ENCODE measurements around the gene ZNF423.

ZNF423 gene

DNA sequence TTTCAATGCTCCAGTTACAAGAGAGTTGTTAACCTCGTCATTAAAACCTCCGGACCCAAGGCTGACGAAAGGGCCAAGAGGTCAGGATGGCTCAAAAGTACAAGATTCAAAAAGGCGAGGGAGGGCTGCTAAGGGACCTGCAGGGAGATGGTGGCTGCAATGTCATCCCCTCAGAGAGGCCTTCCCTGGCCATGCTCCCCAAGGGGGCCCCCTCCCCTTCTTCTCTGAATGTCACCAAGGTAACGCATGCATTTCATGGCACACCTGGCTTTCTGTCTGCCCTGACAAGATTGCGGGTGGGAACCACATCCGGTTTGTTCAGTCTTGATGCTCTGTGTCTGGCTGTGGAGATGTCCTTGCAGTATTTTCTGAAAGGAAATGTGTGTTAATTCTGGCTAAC, 392.4 kb downstream of the ZNF423 start:
- DNase-seq: peak; percentile 39 to 46

DNA sequence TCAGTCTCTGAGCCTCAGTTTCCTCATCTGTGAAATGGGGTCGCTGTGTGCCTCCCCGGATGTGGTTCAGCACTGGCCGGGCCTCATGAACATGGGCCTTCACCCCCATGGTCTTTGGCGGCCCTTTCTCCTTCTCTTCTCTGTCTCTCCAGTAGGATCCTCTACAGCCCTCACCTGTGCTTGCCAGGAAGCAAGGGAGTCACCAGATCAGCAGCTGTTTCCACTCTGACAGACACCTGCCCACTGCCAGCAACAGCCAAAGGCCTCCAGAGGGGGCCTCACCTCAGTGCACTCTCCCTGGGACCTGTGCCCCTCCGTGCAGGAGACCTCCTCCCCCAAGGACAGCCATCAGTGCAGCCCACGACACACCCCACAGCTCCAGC, 392.9 kb downstream of the ZNF423 start:
- no peak for DNase-seq

DNA sequence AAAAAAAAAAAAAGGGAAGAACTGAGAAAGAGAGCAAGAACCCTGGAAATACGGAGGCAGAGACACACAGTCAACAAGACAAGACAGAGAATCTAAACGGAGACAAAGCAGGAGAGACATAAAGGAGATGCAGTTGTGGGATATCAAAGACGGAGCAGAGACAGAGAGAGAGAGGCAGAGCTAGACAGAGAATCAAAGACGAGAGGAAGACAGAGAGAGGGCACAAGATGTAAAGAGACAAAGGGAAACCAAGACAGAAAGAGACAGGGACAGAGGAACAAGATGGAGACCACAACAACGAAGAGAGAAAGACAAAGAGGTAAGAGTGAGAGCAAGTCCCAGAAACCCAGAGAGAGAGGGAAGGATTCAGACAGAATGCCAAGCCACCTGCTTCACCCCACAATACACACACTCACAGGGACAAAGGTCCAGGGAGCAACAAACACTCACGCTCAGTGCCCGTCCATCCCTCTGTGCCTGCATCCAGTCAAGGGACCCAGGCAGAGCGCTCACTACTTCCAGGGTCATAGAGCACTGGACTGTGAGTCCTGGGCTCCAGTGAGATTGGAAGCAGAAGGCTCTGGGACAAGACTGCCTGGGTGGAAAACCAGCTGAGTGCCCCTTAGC, 393.4 kb downstream of the ZNF423 start:
- no peak for DNase-seq

DNA sequence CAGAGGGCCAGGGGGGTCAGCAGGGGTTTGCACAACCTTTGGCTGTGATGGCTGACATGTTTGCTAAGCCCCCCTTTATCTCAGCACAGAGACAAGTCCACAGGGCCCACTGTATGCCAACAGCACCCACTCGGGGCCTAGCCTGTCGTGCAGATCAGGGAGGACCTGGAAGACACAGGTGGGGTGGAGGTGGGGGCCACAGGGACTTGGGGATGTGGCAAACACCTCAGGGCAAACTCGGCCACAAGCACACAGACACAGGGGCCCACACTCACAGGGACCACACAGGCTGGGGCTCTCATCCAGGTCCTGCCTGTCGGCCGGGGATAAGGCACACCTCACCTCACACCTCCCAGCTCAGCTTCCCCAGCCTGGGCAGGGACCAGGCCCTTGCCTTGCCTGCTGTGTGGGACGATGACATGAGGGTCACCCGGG, 394.4 kb downstream of the ZNF423 start:
- DNase-seq: no peak

DNA sequence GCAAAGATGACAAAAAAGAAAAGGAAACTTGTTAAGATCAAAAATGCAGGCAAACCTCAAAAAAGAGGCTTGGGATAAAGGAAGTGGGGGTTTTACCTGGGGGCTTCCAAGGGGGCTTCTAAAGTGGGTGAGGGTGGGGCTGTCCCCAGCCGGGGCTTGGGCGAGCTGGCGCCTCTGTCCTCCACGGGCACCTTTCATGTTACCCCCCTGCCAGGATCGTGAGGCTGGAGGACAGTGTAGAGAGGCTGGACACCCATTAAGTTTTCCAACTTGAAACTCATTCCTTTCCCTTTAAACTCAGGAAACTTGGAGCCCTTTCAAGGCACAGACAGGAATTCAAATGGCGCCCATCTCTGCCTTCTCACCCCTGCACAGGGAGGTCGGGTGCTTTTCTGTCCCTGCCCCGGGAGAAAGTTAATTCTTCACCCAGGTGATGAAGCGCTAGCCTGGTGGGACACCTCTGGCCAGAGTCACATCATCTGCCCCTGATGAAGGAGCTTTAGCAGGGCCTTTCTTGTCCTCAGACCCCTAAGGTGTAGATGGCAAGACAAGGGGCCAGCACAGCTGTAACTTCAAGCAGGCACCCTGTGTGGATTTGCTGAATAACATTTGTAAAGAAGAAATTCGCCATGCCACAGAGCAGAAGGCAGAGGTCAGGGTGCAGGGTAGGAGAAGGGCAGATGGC, 395.0 kb downstream of the ZNF423 start:
- no peak for DNase-seq

DNA sequence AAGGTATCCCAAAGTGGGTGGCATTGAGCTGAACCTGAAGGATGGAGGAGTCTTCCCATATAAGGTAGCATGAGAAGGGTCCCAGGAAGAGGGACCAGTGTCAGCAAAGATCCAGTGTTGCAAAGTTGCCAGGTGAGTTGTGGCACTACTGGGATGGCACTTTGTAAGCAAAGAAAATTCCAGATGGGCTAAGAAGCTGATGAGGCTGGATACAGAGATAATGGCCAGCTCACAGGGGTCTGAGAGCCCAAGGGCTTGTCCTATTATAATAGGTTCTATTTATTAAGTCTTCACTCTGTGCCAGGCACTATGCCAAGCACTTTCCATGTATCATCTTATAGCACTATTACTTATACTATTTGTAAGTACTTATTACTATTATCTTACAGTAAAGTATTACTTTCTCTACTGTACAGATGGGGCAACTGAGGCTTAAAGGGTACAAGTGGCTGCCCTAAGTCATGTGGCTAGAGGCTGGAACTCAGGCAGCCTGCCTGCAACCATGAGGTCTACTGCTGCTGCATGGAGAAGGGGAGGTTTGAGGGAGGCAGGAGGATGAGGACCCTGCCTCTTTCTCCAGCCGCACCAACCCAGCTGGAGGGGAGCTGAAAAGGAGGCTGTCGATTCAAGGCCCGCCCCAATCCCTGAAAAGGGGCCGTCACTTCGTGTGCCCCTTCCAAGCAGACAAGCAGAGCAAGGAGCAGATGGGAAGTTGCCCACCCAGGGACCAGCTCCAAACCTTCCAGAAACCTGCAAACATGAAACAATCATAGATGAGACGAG, 395.8 kb downstream of the ZNF423 start:
- no peak for DNase-seq

DNA sequence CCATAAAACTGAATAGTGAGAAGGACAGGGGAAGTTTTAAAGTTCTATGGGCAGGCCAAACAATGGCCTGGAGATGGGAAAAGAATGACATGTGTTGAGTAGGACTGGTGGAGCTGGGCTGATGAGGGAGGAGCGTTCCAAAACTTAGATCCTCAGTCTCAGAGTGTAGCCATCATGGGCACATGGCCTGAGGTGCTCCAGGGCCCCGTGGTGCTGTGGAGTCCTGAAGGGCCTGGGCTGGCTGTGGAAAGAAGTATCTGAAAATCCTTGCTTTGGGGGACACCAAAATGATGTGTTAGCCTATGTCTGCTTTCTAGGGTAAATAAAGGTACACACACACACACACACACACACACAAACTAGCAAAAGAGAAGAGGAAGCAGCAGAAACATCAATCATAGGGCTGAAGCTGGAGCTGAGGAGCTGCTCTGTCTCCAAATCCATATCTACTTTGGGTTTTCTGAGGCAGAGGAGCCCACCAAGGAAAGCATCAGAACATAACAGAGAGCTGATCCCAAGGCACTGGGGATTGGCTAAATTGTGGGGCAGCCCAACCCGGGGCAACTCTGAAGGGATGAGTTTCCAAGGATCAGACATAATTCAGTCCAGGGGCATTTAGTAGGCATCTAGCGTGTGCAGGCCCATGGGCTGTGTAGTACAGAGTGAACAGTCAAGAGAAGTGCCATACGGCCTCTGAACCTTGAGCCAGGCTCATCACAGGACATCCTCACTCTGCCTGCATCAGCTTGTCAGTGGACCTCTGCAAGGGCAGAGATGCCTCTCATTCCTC, 397.1 kb downstream of the ZNF423 start:
- DNase-seq: no peak

DNA sequence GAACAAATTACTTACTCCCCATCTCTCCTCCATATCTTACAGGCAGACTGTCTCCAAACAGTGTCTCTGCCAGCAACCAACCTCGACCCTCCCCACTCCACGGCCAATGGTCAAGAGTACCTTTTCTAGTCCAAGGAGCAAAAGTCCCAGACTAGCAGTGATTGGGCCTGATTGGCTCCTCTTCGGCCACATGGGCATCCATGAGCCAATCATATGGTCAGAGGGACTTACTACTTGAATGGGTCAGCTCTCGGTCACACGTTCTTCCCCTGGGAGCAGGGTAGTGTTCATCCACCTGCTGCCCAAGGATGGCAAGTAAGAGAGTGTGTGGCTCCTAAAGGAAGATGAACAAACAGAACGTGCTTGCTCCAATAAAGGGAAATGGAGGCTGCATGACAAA, 397.7 kb downstream of the ZNF423 start:
- no peak for DNase-seq

DNA sequence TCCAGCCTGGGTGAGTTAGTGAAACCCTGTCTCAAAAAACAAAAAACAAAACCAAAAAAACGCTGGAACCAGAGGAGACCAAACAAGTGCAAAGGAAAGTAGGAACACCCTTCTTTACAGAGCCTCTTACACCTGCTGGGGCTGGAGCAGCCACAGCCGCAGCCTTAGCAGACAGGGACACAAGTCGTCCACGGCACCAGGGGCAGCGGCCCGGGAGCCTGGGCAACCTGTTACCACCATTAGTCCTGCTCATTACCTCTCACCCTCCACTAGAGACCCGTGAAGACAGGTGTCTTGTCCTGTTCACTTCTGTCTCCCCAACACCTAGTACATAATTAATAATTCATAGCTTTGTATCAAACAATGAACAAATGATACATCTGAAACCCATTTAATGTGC, 398.7 kb downstream of the ZNF423 start:
- no peak for DNase-seq

DNA sequence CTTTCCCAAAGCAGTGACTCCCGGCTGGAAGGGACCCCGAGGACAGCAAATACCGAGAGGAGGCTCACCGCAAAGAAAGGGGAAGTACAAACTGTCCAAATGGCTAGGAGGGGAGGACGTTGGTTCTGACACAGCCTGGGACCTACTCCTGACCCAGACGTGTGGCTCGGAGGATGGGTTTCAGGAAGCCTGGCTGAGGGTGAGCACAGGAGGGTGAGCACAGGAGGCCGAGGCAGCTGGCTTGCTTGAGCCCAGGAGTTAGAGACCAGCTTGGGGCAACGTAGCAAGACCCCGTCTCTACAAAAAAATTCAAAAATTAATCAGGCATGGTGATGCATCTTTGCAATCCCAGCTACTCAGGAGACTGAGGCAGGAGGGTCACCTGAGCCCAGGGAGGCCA, 399.1 kb downstream of the ZNF423 start:
- no peak for DNase-seq

DNA sequence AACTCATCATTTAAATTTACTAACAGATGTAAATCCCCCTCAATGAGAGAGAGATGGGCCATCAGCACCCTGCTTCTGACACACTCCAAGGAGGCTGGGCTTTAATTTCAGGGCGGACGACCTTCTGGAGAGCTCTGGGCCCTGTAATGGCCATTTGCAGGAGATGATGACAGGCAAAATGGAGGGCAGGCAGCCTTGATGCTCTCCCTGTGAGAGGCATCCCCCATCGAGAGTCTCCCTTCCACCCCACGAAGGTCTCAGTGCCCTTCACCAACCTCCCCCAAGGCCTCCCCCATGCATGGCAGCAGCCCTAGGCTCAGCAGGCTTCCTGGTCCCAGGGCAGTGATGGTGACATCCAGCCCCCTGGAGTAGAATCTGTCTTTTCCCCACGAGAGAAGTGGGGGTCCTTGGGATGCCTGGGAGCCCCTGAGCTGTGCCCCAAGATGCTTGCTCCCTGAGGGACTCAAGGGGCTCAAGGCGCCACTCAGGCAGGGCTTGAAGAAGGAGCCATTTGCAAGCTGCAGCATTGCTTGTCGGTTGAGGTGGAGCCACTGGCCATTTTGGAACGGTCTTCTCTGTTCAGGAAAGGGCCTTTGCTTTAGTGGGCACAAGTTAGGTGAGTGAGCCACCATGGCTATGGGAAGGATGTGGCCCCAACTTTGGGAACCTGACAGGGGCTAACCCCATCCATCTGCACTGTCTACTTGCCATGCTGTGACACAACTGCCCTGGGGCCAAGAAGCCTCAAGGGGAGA, 399.7 kb downstream of the ZNF423 start:
- DNase-seq: no peak

DNA sequence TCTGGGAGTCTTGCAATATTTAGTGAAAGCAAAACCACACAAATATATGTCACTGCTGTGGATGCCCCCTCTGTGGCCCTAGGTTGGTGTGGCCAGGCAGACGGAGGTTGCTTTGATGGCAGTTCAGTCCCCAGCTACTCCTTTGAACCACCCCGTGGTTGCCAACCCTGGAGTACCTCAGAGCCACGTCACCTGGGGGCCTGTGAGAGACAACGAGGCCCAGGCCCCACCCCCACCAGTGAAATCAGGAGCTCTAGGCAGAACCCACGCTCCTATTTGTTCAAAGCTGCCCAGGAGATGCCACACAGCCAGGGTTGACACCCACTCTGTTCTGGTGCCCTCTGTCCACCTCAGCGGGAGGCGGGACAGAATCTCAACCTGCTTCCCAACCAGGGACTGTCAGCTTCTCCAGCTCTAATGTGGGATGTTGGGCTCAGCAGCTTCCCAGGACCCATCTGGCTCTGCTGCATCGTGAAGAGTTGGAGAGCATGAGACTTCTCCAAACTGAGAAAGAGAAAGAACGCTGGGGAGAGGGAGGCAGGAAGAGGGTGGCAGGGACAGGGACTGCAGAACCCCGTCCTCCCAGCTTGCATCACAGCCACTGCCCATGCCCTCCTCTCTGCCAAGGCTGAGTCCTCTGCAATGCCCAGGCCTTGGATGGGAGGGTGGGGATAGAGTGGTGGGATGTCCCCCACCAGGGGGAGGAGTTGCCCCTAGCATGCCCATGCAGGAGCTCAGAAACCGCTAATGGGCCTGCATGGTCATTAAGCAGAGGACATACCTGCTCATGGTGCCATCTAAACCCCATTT, 400.5 kb downstream of the ZNF423 start:
- DNase-seq: no peak

DNA sequence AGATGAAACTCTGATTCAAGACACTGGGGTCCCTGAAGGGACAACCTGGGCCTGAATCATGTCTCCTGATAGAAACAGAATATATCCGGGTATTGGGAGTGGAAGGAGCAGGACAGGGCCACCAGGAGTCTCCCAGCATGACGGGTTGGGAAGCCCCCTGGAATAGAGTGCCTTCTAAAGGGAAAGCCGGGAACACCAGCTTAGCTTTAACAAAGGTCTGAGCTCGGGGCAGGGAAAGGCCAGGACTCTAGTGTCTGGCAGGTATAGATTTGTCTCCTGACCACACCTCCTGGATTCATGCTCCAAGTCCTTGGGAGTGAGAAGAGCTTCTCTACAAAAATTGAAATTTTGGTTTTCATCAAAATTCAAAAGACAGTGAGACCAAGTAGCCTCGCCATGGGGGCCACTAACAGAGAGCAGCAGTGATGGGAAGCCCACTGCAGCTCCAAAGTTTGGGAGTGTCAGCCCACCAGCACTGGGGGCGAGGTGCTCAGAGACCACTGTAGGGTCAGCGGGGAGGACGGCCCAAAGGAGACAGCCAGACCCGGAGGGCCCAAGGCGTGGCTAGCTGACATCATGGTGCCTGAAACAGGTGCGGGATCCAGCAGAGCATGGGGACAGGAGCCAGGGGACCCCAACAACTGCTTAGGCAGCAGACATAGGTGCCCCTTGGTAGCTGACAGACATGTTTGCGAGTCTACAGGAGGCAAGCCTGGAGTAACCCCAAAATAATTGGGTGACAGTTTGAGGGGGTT, 401.3 kb downstream of the ZNF423 start:
- no peak for DNase-seq

DNA sequence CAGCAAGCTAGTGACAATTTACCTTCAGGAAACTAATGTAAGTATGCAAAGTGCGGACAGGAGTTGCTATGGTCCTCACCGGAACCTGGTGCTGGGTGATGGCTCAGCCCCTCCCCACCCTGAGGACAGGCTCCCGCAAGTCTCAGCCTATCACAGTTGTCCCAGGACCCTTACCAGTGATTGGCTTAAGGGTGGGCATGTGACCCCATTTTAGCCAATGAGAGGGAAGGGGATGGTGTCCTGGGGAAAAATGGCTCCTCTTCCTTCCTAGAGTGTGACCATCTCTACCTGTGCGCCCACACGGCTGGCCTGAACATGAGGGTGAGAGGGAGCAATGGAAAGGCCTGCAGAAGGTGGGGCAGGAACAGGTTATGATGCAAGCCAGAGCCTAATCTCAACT, 401.9 kb downstream of the ZNF423 start:
- no peak for DNase-seq

DNA sequence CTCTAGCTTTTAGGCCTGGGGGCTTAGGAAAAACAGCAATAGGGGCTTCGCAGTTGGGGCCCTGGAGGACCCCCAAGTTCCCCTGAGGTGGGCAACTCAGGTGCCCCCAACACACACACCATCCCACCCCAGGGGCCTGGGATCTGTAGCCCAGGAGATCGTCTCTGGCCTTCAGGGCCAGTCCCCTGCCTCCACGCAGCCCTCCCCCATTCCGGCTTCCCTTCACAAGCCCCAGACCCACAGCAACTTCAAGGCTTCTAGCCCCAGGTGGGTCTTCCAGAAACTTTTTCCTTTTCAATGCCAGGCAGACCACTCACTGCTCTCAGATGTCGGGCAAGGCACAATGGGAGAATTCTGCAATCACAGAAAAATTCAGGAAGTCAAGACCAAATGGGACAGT, 402.9 kb downstream of the ZNF423 start:
- DNase-seq: no peak

DNA sequence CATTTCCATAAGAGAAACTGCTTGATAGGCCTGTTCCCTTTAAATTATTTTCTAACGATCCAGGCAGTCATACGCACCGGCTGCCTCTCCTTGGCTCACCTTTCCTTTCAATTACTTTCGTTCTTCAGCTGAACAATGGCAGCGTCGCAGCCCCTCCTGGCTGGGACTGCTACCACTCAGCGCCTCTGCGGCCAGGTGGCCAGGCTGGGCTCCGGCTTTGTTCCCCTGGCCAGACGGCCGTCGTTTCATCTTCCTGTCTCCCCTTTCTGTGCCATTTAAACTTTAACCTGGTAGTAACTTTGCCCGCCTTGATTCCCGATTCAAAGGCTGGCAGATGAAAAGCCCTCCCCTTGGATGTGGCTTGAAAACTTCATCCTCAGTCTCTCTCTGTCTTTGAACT, 403.3 kb downstream of the ZNF423 start:
- DNase-seq: no peak

DNA sequence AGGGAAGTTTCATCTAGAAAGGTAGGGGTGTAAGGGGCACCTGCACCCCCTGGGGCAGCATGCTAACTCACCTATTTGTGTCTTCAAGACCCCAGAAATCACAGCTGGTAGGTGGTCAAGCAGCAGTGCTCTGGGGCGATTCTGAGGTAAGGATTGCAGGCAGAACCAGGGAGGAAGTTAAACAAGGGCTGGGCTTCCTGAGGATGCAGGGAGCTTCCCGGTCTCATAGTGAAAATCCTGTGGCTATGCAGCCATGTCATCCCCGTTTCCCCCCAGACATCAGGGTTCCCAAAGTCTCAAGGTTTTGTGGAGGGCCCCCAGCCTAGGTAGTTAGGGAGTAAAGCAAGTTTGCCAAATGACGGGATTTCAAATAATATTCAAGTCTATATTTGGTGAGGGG, 403.8 kb downstream of the ZNF423 start:
- DNase-seq: no peak

DNA sequence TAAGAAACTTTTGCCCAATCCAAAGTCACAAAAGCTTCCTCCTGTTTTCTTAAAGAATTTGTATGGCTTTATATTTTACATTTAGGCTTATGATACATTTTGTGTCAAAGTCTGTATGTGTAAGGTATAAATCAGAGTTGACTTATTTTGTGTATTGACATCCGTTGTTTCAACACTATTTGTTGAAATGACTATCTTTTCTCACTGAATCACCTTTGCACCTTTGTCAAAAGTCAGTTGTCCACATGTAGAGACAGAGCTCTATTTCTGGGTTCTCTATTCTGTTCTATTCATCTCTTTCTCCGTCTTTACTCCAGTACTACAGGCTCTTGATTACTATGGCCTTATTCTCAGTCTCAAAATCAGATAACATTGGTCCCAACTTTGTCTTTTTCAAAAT, 409.1 kb downstream of the ZNF423 start:
- DNase-seq: no peak

DNA sequence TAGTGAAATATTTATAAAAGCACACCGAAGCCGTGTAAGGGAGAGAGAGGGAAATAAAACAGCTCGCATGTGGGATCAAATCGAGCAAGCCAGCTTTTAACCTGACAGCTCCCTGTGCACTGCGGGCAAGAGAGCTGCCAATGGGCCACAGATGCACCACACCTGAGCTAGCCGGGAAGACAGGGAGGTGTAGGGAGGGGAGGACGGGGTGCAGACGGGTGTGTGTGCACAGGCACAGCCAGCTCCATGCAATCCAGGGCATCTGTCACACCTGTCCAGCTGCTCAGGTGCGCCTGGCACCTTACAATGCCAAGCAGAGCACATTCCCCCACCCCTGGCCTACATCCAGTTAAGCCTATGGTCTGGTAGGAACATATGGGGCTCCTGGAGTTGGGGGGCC, 412.3 kb downstream of the ZNF423 start:
- no peak for DNase-seq

DNA sequence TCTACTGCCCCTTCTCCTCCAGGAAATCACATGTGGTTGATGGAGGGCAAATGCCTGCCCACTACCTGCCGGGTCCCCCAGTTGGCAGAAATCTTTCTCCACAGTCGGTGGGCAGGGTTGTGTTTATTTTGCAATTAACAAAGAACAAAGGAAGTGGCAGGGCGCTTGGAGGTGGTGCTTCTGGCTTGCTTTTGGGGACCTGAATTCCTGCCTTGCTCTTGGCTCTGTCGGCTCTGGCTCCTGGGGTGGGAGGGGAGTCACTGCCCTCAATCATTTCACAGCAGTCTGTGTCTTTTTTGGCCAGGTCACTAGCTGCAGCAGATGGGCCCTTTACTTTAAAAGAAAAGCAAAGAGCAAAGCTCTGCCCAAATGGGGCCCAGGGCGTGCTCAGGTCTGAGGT, 413.1 kb downstream of the ZNF423 start:
- no peak for DNase-seq

DNA sequence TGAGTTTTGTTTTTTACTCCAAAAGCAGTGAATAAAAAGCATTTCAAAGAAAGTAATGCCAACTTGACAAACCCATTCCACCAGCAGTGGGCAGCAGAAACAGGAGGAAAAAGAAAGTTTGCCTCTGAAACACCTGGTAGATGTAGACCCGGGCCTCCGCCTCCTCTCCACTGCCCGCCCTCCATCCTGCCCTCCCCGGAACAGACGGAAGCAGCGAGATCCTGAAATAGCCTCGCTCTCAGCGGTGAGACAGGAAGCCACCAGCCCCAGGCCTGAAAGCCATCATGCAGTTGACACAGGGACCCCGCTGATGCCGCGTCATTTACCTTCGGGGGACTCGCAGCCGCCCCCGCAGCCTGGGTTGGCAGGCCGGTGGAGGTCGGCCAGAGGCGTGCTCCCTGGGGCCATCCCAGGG, 414.5 kb downstream of the ZNF423 start:
- DNase-seq: peak; percentile 44
